ENCODE data around the gene GNG10.

DNA sequence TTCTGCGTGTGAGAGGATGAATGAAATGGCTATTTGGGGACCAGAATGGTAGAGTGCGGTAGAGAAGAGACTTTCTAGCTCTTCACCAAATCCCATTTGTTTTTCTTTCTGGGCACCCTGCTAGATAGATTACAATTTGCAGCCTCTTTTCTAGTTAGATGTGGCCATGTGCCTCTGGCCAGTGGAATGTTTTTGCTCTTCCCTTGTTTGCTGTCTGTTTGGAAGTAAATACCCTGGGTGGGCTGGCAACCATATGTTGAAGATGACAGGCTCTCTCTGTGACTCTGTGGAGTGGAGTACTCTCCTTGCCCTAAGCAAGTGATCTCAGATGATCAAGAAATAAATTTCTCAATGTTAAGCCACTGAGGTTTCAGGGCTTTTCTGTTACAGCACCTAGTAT, 12.9 kb downstream of the GNG10 start:
- TF ChIP-seq, protein P1, sequence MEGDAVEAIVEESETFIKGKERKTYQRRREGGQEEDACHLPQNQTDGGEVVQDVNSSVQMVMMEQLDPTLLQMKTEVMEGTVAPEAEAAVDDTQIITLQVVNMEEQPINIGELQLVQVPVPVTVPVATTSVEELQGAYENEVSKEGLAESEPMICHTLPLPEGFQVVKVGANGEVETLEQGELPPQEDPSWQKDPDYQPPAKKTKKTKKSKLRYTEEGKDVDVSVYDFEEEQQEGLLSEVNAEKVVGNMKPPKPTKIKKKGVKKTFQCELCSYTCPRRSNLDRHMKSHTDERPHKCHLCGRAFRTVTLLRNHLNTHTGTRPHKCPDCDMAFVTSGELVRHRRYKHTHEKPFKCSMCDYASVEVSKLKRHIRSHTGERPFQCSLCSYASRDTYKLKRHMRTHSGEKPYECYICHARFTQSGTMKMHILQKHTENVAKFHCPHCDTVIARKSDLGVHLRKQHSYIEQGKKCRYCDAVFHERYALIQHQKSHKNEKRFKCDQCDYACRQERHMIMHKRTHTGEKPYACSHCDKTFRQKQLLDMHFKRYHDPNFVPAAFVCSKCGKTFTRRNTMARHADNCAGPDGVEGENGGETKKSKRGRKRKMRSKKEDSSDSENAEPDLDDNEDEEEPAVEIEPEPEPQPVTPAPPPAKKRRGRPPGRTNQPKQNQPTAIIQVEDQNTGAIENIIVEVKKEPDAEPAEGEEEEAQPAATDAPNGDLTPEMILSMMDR (IDR thresholded peaks at IDR 0.05): no peak
- TF ChIP-seq ZFX (IDR thresholded peaks at IDR 0.05; ENCODE audit: borderline replicate concordance): no peak

Data from 22Rv1 (cell line).